Prostate gland (tissue), 2 donors: ENCODE data around the gene CLDN19.

ENCODE experiments used
- CTCF ChIP-seq, 4 experiments: fragments of 200-600 bp in 2 of 4; fragments of 450-650 bp in 2 of 4; sonication (generic) in 2 of 4; IDR thresholded peaks; 1 replicate in 3 of 4; 2 replicates in 1 of 4; pipeline ENCODE4 v1.5.1; 2016 to 2019; ENCODE audit warnings: antibody characterized with exemption in 4 of 4, mild to moderate bottlenecking in 2 of 4, moderate library complexity in 2 of 4
- POLR2AphosphoS5 ChIP-seq: sonication (generic); formaldehyde crosslinking; IDR thresholded peaks from one replicate; pipeline ENCODE4 v1.6.1; 2017; ENCODE audit warnings: antibody characterized with exemption

GRCh38 chr1:42692911-42693310 is 47.1 kb downstream of the CLDN19 start:
- no peak for TF ChIP-seq CTCF (IDR thresholded peaks at IDR 0.05)
- TF ChIP-seq POLR2AphosphoS5: no peak
